Measurements from ENCODE around the gene STAM. TPM values are rescaled to one million over a fixed set of nuclear protein-coding genes. Genes with fewer than 3 reads are reported as not detected.
A peak's percentile ranks its signal among the peaks of the same experiment; 100 is the strongest.

STAM gene
- polyA plus RNA-seq, 1 of the 3 experiments (the other 2 are of a cell fraction): 19.1 TPM

GRCh38 chr10:17609523-17610079 is 34.4 kb upstream of the STAM start (continued):
- TF ChIP-seq SIN3A (IDR thresholded peaks at IDR 0.05; ENCODE audit: borderline replicate concordance, low read depth, low read length) (no peak), IRF3 (IDR thresholded peaks at IDR 0.05; ENCODE audit: low read depth, low read length) (no peak), EZH2phosphoT487 (IDR thresholded peaks at IDR 0.05; ENCODE audit: borderline replicate concordance, low read depth) (no peak), TCF12 (IDR thresholded peaks at IDR 0.05) (no peak)

- peak; percentile 84 for DNase-seq
- H3K9me3 ChIP-seq: no peaks in the 10 kb centered on the region
- H3K27me3 ChIP-seq (ENCODE audit: insufficient read depth): no peaks in the 10 kb centered on the region
- peak overlapping the region; percentile 83 for H3K4me2 ChIP-seq
- H3K9me2 ChIP-seq: no peaks in the 10 kb centered on the region
- peak overlapping the region; percentile 60 to 72 for H3K27ac ChIP-seq (ENCODE audit: low read depth in 2 of 2, low read length in 1 of 2)
- POLR2A ChIA-PET: interaction anchor here (3.0 kb wide), 1 partner anchor 28 kb away, joined by 32 read pairs; the partner anchor contains the start of gene STAM
- TF ChIP-seq SIN3A (IDR thresholded peaks at IDR 0.05; ENCODE audit: borderline replicate concordance, low read depth, low read length) (0 out of 2 replicates have a peak, but pooled peaks have one; percentile 27), SMC3 (IDR thresholded peaks at IDR 0.05; ENCODE audit: low read depth, low read length) (no peak), RFX5 (IDR thresholded peaks at IDR 0.05; ENCODE audit: low read length) (0 out of 2 replicates have a peak, but pooled peaks have one; percentile 34), CHD2 (IDR thresholded peaks at IDR 0.05; ENCODE audit: low read length, partially characterized antibody) (no peak), FOXJ3 (CRISPR knock-in tag; IDR thresholded peaks at IDR 0.05) (no peak), IRF3 (IDR thresholded peaks at IDR 0.05; ENCODE audit: low read depth, low read length) (no peak), FOSL2 (IDR thresholded peaks at IDR 0.05; ENCODE audit: borderline replicate concordance, low read depth) (no peak), TEAD4 (IDR thresholded peaks at IDR 0.05; ENCODE audit: borderline replicate concordance, insufficient read depth) (0 out of 2 replicates have a peak, but pooled peaks have one; percentile 21), MAX (IDR thresholded peaks at IDR 0.05; ENCODE audit: low read depth) (0 out of 2 replicates have a peak, but pooled peaks have one; percentile 15), MXI1 (IDR thresholded peaks at IDR 0.05; ENCODE audit: low read depth, low read length) (no peak; the same call in 1 of the 2 replicates), ELF1 (IDR thresholded peaks at IDR 0.05) (no peak)
- no peaks in the 10 kb centered on the region for H3K4me1 ChIP-seq (ENCODE audit: control insufficient read depth in 1 of 2, insufficient read depth in 2 of 2, low read depth in 1 of 2, low read length in 1 of 2)
- H3K9ac ChIP-seq: peak overlapping the region; percentile 73
- peak overlapping the region; percentile 66 to 84 for H3K4me3 ChIP-seq (ENCODE audit: low read depth in 2 of 2, low read length in 1 of 2)
- 11% methylated on average over 19 of the region's 48 CpGs for WGBS (ENCODE audit: low lambda C conversion rate)
- H3F3A ChIP-seq (replicated peaks; ENCODE audit: insufficient read depth): peaks cover 4% of the 10 kb centered on the region
- CTCF ChIA-PET: interaction anchor here (0.5 to 1.9 kb wide), 8 partner anchors 8 to 622 kb away, joined by 3 to 10 read pairs (median 3); partner anchors contain the start of gene STAM
- H3K36me3 ChIP-seq (replicated peaks in 1 of 2; ENCODE audit: control insufficient read depth in 1 of 2, insufficient read depth in 2 of 2, low read length in 1 of 2): no peaks in the 10 kb centered on the region
- peak overlapping the region; percentile 79 for H2AFZ ChIP-seq (ENCODE audit: low read depth)
- peaks cover 37% of the 10 kb centered on the region for H3K79me2 ChIP-seq (ENCODE audit: insufficient read depth)
- H4K20me1 ChIP-seq (ENCODE audit: insufficient read depth): no peaks in the 10 kb centered on the region
These were observed 27.4 kb upstream of the STAM start for GRCh38 chr10:17616403-17617030.

Data from SK-N-SH (cell line).